Activated B cell treated with CpG ODN at 0.5 μM for 24 hours (primary cell): Measurements from ENCODE around the gene ANKRD24. TPM values are rescaled to one million over a fixed set of nuclear protein-coding genes. Genes with fewer than 3 reads are reported as not detected.
"Not testable (repeated sequence)": the region's sequence is repeated elsewhere in the genome, so short reads cannot be mapped to it uniquely, and the experiment has no call there.

Source experiments
- ATAC-seq: fragments of 200-7000 bp; cut with Tn5 transposase; one replicate; pipeline ENCODE4 v1.10.0; 2021; ENCODE audit warnings: low read depth, mild to moderate bottlenecking, moderate library complexity
- CTCF ChIA-PET: fragments of 350-600 bp; sonication (Branson Sonifier 250); formaldehyde crosslinking; loops from one replicate; lab custom pipeline; 2021; ENCODE audit warnings: antibody characterized with exemption; lab: Charles Lee
- POLR2A ChIA-PET: fragments of 350-600 bp; sonication (Branson Sonifier 250); formaldehyde crosslinking; loops from one replicate; lab custom pipeline; 2021; ENCODE audit warnings: antibody characterized with exemption; lab: Charles Lee
- DNase-seq: peaks from one replicate; pipeline ENCODE4 v3.0.0; 2022
- H3K27ac Mint-ChIP-seq: one replicate; pipeline ENCODE4 v1.8.0; 2020; ENCODE audit warnings: mixed read lengths
- H3K27me3 Mint-ChIP-seq: one replicate; pipeline ENCODE4 v1.8.0; 2021; ENCODE audit warnings: mixed read lengths
- H3K36me3 Mint-ChIP-seq: one replicate; pipeline ENCODE4 v1.8.0; 2021; ENCODE audit warnings: low read depth, mixed read lengths
- H3K4me1 Mint-ChIP-seq: one replicate; pipeline ENCODE4 v1.8.0; 2021; ENCODE audit warnings: mixed read lengths
- H3K4me3 Mint-ChIP-seq: one replicate; pipeline ENCODE4 v1.8.0; 2020; ENCODE audit warnings: mild to moderate bottlenecking, mixed read lengths
- H3K9me3 Mint-ChIP-seq: one replicate; pipeline ENCODE4 v1.8.0; 2020; ENCODE audit warnings: mixed read lengths
- CTCF ChIP-seq: fragments of 200-600 bp; IDR thresholded peaks from one replicate; pipeline ENCODE4 v1.8.0; 2022; ENCODE audit warnings: antibody characterized with exemption, mild to moderate bottlenecking
- intact Hi-C: fragments of 100-400 bp; cut with micrococcal nuclease; formaldehyde crosslinking; loops from one replicate; pipeline ENCODE4 v1.15.1; 2024
- total RNA-seq: library from RNA; stranded (reverse); gene quantifications from 2 replicates; pipeline ENCODE4 v1.2.3, GENCODE V29; 2022

ANKRD24 gene
- total RNA-seq, 1 donor from 2014 or later = 0.49 TPM

GRCh38 chr19:4216846-4217245 lies 34.4 kb downstream of the ANKRD24 start:
- CTCF ChIA-PET = interaction anchor here (0.6 kb wide), 1 partner anchor 69 kb away, joined by 3 read pairs; no protein-coding TSS in a partner anchor
- H3K27ac Mint-ChIP-seq = no peak overlapping the region
- peaks cover 11% of the 10 kb centered on the region for H3K4me1 Mint-ChIP-seq
- no peaks in the 10 kb centered on the region for H3K9me3 Mint-ChIP-seq
- DNase-seq = no peak
- POLR2A ChIA-PET = interaction anchor here (1.1 kb wide), 1 partner anchor 16 kb away, joined by 8 read pairs; no protein-coding TSS in a partner anchor
- ATAC-seq = no peak
- H3K4me3 Mint-ChIP-seq = no peak overlapping the region
- no peaks in the 10 kb centered on the region for H3K27me3 Mint-ChIP-seq
- no peaks in the 10 kb centered on the region for H3K36me3 Mint-ChIP-seq
- TF ChIP-seq CTCF = no peak
- intact Hi-C loops = no loop called here

- ATAC-seq = no peak
- Mint-ChIP-seq H3K27me3 (no peaks in the 10 kb centered on the region), H3K36me3 (no peaks in the 10 kb centered on the region), H3K4me1 (peaks cover 11% of the 10 kb centered on the region), H3K4me3 (no peak overlapping the region), H3K27ac (no peak overlapping the region), H3K9me3 (no peaks in the 10 kb centered on the region)
- CTCF ChIA-PET = no interaction called here
- no peak for TF ChIP-seq CTCF
- DNase-seq = no peak
- intact Hi-C loops = no loop called here
- POLR2A ChIA-PET = no interaction called here
These were observed 35.2 kb downstream of the ANKRD24 start for GRCh38 chr19:4217429-4218264.

- H3K4me3 Mint-ChIP-seq, H3K9me3 Mint-ChIP-seq, POLR2A ChIA-PET, intact Hi-C loops, ATAC-seq, H3K27ac Mint-ChIP-seq, DNase-seq, H3K36me3 Mint-ChIP-seq, H3K27me3 Mint-ChIP-seq: not testable (repeated sequence)
- H3K4me1 Mint-ChIP-seq = peaks cover 11% of the 10 kb centered on the region
- CTCF ChIA-PET = interaction anchor here (1.1 kb wide), 1 partner anchor 14 kb away, joined by 3 read pairs; no protein-coding TSS in a partner anchor
These were observed 36.0 kb downstream of the ANKRD24 start for GRCh38 chr19:4218523-4218922.

DNA sequence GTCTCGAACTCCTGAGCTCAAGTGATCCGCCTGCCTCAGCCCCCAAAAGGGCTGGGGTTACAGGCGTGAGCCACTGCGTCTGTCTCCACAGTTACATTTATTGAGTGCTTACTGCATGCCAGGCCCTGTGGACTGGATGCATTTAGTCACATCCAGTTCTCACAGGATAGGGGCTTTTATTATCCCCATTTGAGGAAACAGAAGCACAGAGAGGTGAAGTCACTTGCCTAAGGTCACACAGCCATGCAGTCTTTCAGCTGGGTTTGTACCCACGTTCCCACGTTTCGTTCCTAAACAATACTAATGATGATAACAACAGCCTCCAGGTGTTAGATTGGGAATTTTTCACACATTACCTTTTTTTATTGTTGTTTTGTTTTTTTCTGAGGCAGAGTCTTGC lies 37.7 kb downstream of the ANKRD24 start:
- ChIA-PET CTCF (no interaction called here), POLR2A (interaction anchor here (0.6 kb wide), 2 partner anchors 88 to 409 kb away, joined by 3 read pairs; no protein-coding TSS in a partner anchor)
- peaks cover 3% of the 10 kb centered on the region for H3K4me1 Mint-ChIP-seq
- no peak overlapping the region for H3K27ac Mint-ChIP-seq
- DNase-seq = no peak
- H3K9me3 Mint-ChIP-seq = no peaks in the 10 kb centered on the region
- H3K4me3 Mint-ChIP-seq = no peak overlapping the region
- intact Hi-C loops = no loop called here
- TF ChIP-seq CTCF = no peak
- no peaks in the 10 kb centered on the region for H3K27me3 Mint-ChIP-seq
- ATAC-seq = no peak
- H3K36me3 Mint-ChIP-seq = no peaks in the 10 kb centered on the region

DNA sequence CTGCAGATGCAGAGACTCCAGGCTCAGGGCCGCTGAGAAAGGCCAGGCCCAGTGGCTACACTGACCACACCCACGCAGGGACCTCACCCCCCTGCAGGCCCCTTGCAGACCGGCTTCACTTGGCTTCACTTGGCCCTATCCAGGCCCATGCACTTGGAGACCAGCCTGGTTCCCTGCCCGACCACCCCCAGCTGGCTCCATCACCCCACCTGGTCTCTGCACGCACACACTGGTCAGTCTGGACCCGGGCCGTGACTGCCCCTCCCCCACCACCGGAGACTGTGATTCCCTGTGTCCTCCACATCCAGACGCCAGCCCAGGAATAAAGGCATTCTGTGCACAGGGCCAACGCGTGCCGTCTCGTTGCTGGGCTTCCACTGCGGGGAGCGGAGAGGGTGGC lies 42.0 kb downstream of the ANKRD24 start:
- intact Hi-C loops = no loop called here
- Mint-ChIP-seq H3K36me3 (no peaks in the 10 kb centered on the region), H3K4me1 (peaks cover 11% of the 10 kb centered on the region), H3K27ac (no peak overlapping the region), H3K9me3 (no peaks in the 10 kb centered on the region), H3K4me3 (no peak overlapping the region), H3K27me3 (no peaks in the 10 kb centered on the region)
- ATAC-seq = no peak
- DNase-seq = no peak
- POLR2A ChIA-PET = no interaction called here
- CTCF ChIA-PET = no interaction called here
- TF ChIP-seq CTCF = no peak
